Omental fat pad (tissue), 4 donors: ENCODE measurements around the gene KLHL34. TPM values are rescaled to one million over a fixed set of nuclear protein-coding genes. Genes with fewer than 3 reads are reported as not detected.

Source experiments
- ATAC-seq: fragments of 150-250 bp; one replicate; pipeline ENCODE4 v1.9.1; 2016; ENCODE audit warnings: mild to moderate bottlenecking, moderate library complexity; ENCODE audit not compliant: low FRiP score
- DNase-seq: peaks from one replicate; pipeline ENCODE4 v3.0.0-alpha.2; 2019; ENCODE audit warnings: low spot score
- CTCF ChIP-seq, 3 donors: fragments of 450-650 bp; IDR thresholded peaks; one replicate each; pipeline ENCODE4 v1.5.1; 2016 to 2017; ENCODE audit warnings: antibody characterized with exemption in 3 of 3, mild to moderate bottlenecking in 3 of 3, moderate library complexity in 2 of 3
- total RNA-seq, 4 donors: library from RNA; depleted of rRNA; stranded (reverse); fragments of >200 nt; gene quantifications; one replicate each; pipeline ENCODE4 v1.1.0, GENCODE V29; 2016

Gene KLHL34
- total RNA-seq, 4 donors from 2014 or later: not detected

- DNase-seq (no peak), ATAC-seq (no peak)
- no peak for TF ChIP-seq CTCF (IDR thresholded peaks at IDR 0.05)
Measured at GRCh38 chrX:21656587-21657317, 1.4 kb downstream of the KLHL34 start.

GRCh38 chrX:21655901-21656586 lies 2.1 kb downstream of the KLHL34 start:
- DNase-seq (no peak), ATAC-seq (peak; percentile 21)
- no peak for TF ChIP-seq CTCF (IDR thresholded peaks at IDR 0.05)

GRCh38 chrX:21645886-21646285 lies 12.2 kb downstream of the KLHL34 start:
- ATAC-seq (no peak), DNase-seq (no peak)
- no peak for TF ChIP-seq CTCF (IDR thresholded peaks at IDR 0.05)

- no peak for ATAC-seq
- TF ChIP-seq CTCF (IDR thresholded peaks at IDR 0.05): no peak
- no peak for DNase-seq
Measured at GRCh38 chrX:21645431-21645830, 12.7 kb downstream of the KLHL34 start.

- DNase-seq: no peak
- no peak for TF ChIP-seq CTCF (IDR thresholded peaks at IDR 0.05)
- ATAC-seq: no peak
Measured at GRCh38 chrX:21639775-21640174, 18.4 kb downstream of the KLHL34 start.

- ATAC-seq (no peak), DNase-seq (no peak)
- no peak for TF ChIP-seq CTCF (IDR thresholded peaks at IDR 0.05)
Measured at GRCh38 chrX:21638311-21638710, 19.8 kb downstream of the KLHL34 start.

GRCh38 chrX:21632027-21632426 lies 26.1 kb downstream of the KLHL34 start:
- ATAC-seq (no peak), DNase-seq (no peak)
- TF ChIP-seq CTCF (IDR thresholded peaks at IDR 0.05): no peak
